ENCODE results near the gene AMMECR1L. TPM values are rescaled to one million over a fixed set of nuclear protein-coding genes. Genes with fewer than 3 reads are reported as not detected.
A peak's percentile ranks its signal among the peaks of the same experiment; 100 is the strongest.
"Not testable (repeated sequence)": the region's sequence is repeated elsewhere in the genome, so short reads cannot be mapped to it uniquely, and the experiment has no call there.

Gene AMMECR1L
- total RNA-seq, 6 donors from 2014 or later: 11.5 to 17.8 (median 14.3) TPM

GRCh38 chr2:127829845-127830246 lies 55.9 kb downstream of the AMMECR1L start:
- peaks cover 0 to 3% (median 0%) of the 10 kb centered on the region in 4 donors for H3K9me3 ChIP-seq
- ATAC-seq (ENCODE audit: low FRiP score in 2 of 2) (peak; percentile 55 to 75), DNase-seq (peak in 1 of 2 donors; percentile 64)
- TF ChIP-seq POLR2AphosphoS5 (IDR thresholded peaks at IDR 0.05) (no peak), EP300 (IDR thresholded peaks at IDR 0.05) (no peak), POLR2A (IDR thresholded peaks at IDR 0.05) (no peak), CTCF (IDR thresholded peaks at IDR 0.05) (no peak)
- 35 to 44% methylated on average over 5 of the region's 5 CpGs for whole genome bisulfite sequencing, 2 donors
- no peaks in the 10 kb centered on the region for H3K27me3 ChIP-seq
- H3K4me1 ChIP-seq: peaks cover 0 to 9% (median 2%) of the 10 kb centered on the region in 4 donors
- H3K27ac ChIP-seq: peak overlapping the region in 1 of 4 donors; percentile 2
- H3K36me3 ChIP-seq: no peaks in the 10 kb centered on the region
- no peak overlapping the region for H3K4me3 ChIP-seq

- not testable (repeated sequence) for H3K27me3 ChIP-seq; DNase-seq; H3K36me3 ChIP-seq; ATAC-seq (ENCODE audit: low FRiP score in 2 of 2); H3K4me1 ChIP-seq; H3K9me3 ChIP-seq; H3K4me3 ChIP-seq; H3K27ac ChIP-seq
- 96 to 97% methylated on average over 2 of the region's 2 CpGs for WGBS, 2 donors
Measured at GRCh38 chr2:127826708-127827107, 59.0 kb downstream of the AMMECR1L start.

GRCh38 chr2:127826047-127826446 lies 59.7 kb downstream of the AMMECR1L start:
- Histone ChIP-seq H3K36me3 (no peaks in the 10 kb centered on the region), H3K27me3 (no peaks in the 10 kb centered on the region), H3K4me1 (peaks cover 0 to 8% (median 2%) of the 10 kb centered on the region in 4 donors), H3K27ac (no peak overlapping the region), H3K9me3 (peaks cover 0 to 7% (median 1%) of the 10 kb centered on the region in 4 donors), H3K4me3 (no peak overlapping the region)
- no peak for TF ChIP-seq EP300 (IDR thresholded peaks at IDR 0.05)
- TF ChIP-seq CTCF (IDR thresholded peaks at IDR 0.05): no peak
- ATAC-seq (ENCODE audit: low FRiP score in 2 of 2) (peak in 1 of 2 donors; percentile 23), DNase-seq (peak in 1 of 2 donors; percentile 24)
- 58 to 66% methylated on average over 12 of the region's 12 CpGs for WGBS, 2 donors

- H3K9me3 ChIP-seq: peaks cover 0 to 30% (median 18%) of the 10 kb centered on the region in 4 donors
- ATAC-seq (ENCODE audit: low FRiP score in 2 of 2): no peak
- no peak for TF ChIP-seq POLR2A (IDR thresholded peaks at IDR 0.05)
- no peak for TF ChIP-seq CTCF (IDR thresholded peaks at IDR 0.05)
- no peak for TF ChIP-seq POLR2AphosphoS5 (IDR thresholded peaks at IDR 0.05)
- TF ChIP-seq EP300 (IDR thresholded peaks at IDR 0.05): no peak
- no peaks in the 10 kb centered on the region for H3K27me3 ChIP-seq
- H3K36me3 ChIP-seq: no peaks in the 10 kb centered on the region
- DNase-seq: no peak
- no peaks in the 10 kb centered on the region for H3K4me1 ChIP-seq
- H3K27ac ChIP-seq: no peak overlapping the region
- 80 to 81% methylated on average over 6 of the region's 6 CpGs for WGBS, 2 donors
- H3K4me3 ChIP-seq: no peak overlapping the region
Measured at GRCh38 chr2:127820080-127820668, 65.6 kb downstream of the AMMECR1L start.

- Histone ChIP-seq H3K4me1 (no peaks in the 10 kb centered on the region), H3K27ac (no peak overlapping the region), H3K36me3 (no peaks in the 10 kb centered on the region), H3K4me3 (no peak overlapping the region), H3K9me3 (peaks cover 0 to 30% (median 18%) of the 10 kb centered on the region in 4 donors), H3K27me3 (no peaks in the 10 kb centered on the region)
- TF ChIP-seq POLR2A (IDR thresholded peaks at IDR 0.05): no peak
- TF ChIP-seq CTCF (IDR thresholded peaks at IDR 0.05): no peak
- TF ChIP-seq EP300 (IDR thresholded peaks at IDR 0.05): no peak
- TF ChIP-seq POLR2AphosphoS5 (IDR thresholded peaks at IDR 0.05): no peak
- 72 to 81% methylated on average over 7 to 8 of the region's 8 CpGs for WGBS, 2 donors
- ATAC-seq (ENCODE audit: low FRiP score in 2 of 2): no peak
- no peak for DNase-seq
Measured at GRCh38 chr2:127818794-127819425, 66.8 kb downstream of the AMMECR1L start.

Data from upper lobe of left lung (tissue), 6 donors.